Dendritic cell treated with granulocyte-macrophage colony-stimulating factor and Interleukin-4, amounts not matched to agents 40 ng/mL and 50 ng/mL, for 4 days (primary cell): ENCODE measurements around the gene ZNF579.

Source experiments
- H3K27ac Mint-ChIP-seq: one replicate; pipeline ENCODE4 v1.8.0; 2022; ENCODE audit warnings: mild to moderate bottlenecking, mixed read lengths
- H3K27me3 Mint-ChIP-seq: one replicate; pipeline ENCODE4 v1.8.0; 2022; ENCODE audit warnings: mild to moderate bottlenecking, mixed read lengths
- H3K36me3 Mint-ChIP-seq: one replicate; pipeline ENCODE4 v1.8.0; 2022; ENCODE audit warnings: low read depth, mixed read lengths
- H3K4me1 Mint-ChIP-seq: one replicate; pipeline ENCODE4 v1.8.0; 2022; ENCODE audit warnings: low read depth, mixed read lengths
- H3K4me3 Mint-ChIP-seq: one replicate; pipeline ENCODE4 v1.8.0; 2022; ENCODE audit warnings: mild to moderate bottlenecking, moderate library complexity, mixed read lengths
- H3K9me3 Mint-ChIP-seq: one replicate; pipeline ENCODE4 v1.8.0; 2022; ENCODE audit warnings: mixed read lengths
- intact Hi-C: fragments of 100-400 bp; cut with micrococcal nuclease; formaldehyde crosslinking; loops from one replicate; pipeline ENCODE4 v1.15.0; 2022

ZNF579 gene, protein sequence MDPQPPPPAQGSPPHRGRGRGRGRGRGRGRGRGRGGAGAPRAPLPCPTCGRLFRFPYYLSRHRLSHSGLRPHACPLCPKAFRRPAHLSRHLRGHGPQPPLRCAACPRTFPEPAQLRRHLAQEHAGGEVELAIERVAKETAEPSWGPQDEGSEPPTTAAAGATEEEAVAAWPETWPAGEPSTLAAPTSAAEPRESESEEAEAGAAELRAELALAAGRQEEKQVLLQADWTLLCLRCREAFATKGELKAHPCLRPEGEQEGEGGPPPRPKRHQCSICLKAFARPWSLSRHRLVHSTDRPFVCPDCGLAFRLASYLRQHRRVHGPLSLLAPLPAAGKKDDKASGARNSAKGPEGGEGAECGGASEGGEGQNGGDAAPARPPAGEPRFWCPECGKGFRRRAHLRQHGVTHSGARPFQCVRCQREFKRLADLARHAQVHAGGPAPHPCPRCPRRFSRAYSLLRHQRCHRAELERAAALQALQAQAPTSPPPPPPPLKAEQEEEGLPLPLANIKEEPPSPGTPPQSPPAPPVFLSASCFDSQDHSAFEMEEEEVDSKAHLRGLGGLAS

DNA sequence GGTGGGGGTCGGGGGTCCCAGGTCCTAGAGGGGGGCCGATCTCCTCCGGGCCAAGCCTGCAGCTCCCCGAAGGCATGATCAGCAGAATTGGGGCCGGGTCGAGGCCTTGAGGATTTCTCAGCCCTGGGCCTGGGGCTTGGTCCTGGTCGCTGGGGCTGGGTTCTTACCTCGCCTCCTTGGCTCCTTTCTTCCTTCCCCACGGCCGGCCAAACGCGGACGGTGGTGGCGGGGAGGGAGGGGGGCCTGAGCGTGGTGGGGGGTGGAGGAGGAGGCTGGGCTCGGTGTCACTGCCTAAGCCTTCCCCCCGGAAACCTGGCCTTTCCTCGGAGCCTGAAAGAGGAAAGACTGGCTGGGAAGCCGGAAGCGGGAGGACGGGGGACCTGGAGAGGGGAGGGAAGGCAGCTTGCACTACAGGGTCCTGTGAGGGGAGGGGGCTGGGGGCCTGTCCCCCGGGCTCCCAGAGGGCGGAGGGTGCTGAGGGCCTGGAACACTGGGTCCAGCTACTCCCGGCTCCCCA, at the start of gene ZNF579:
TSS of gene ZNF579 (minus strand) at position 221 of the 517 bp plus-strand sequence. CDS start 1,209 bp downstream, outside the sequence.
- Mint-ChIP-seq H3K27me3 (peaks cover 15% of the 10 kb centered on the region), H3K4me3 (peak within 1 kb of the TSS; percentile 74), H3K27ac (peak within 1 kb of the TSS; percentile 60), H3K4me1 (peaks cover 22% of the 10 kb centered on the region), H3K36me3 (peaks cover 31% of the 10 kb centered on the region), H3K9me3 (no peaks in the 10 kb centered on the region)
- intact Hi-C loops = no loop called here

DNA sequence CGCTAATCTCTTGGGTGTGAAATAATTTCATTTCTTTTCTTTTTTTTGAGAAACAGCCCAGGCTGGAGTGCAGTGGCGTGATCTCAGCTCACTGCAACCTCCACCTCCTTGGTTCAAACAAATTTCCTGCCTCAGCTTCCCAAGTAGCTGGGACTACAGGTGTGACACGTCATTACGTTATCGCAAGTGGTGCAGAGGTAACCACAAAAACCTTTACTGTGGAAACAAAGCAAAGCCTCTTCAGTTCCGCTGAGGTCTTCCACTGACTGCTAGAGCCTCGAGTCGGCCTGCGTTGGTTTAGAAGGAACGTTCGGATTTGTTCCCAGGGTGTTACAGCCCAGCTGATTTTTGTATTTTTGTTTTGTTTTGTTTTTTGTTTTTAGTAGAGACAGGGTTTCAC, 45.7 kb upstream of the ZNF579 start:
- H3K4me1 Mint-ChIP-seq = peaks cover 27% of the 10 kb centered on the region
- H3K27ac Mint-ChIP-seq = no peak overlapping the region
- peaks cover 2% of the 10 kb centered on the region for H3K27me3 Mint-ChIP-seq
- H3K9me3 Mint-ChIP-seq = no peaks in the 10 kb centered on the region
- no peak overlapping the region for H3K4me3 Mint-ChIP-seq
- intact Hi-C loops = no loop called here
- H3K36me3 Mint-ChIP-seq = peaks cover 20% of the 10 kb centered on the region

DNA sequence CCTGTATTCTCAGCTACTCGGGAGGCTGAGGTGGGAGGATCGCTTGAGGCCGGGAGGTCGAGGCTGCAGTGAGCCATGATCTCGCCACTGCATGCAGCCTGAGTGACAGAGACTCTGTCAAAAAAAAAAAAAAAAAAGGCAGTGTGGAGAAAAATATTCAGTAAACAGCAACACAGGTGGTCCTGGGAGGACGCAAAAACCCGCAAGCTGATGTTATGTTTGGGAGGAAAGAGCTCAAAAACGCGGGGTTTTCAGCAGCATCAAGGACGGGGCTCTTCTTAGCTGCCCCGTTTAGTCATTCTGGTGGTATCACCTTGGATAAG, 44.3 kb upstream of the ZNF579 start:
- H3K36me3 Mint-ChIP-seq = peaks cover 34% of the 10 kb centered on the region
- peak overlapping the region; percentile 98 for H3K27ac Mint-ChIP-seq
- peaks cover 41% of the 10 kb centered on the region for H3K4me1 Mint-ChIP-seq
- intact Hi-C loops = loop anchor here (2.0 kb wide), 1 partner anchor 108 kb away; no protein-coding TSS in a partner anchor
- peaks cover 2% of the 10 kb centered on the region for H3K27me3 Mint-ChIP-seq
- no peaks in the 10 kb centered on the region for H3K9me3 Mint-ChIP-seq
- H3K4me3 Mint-ChIP-seq = peak overlapping the region; percentile 90

DNA sequence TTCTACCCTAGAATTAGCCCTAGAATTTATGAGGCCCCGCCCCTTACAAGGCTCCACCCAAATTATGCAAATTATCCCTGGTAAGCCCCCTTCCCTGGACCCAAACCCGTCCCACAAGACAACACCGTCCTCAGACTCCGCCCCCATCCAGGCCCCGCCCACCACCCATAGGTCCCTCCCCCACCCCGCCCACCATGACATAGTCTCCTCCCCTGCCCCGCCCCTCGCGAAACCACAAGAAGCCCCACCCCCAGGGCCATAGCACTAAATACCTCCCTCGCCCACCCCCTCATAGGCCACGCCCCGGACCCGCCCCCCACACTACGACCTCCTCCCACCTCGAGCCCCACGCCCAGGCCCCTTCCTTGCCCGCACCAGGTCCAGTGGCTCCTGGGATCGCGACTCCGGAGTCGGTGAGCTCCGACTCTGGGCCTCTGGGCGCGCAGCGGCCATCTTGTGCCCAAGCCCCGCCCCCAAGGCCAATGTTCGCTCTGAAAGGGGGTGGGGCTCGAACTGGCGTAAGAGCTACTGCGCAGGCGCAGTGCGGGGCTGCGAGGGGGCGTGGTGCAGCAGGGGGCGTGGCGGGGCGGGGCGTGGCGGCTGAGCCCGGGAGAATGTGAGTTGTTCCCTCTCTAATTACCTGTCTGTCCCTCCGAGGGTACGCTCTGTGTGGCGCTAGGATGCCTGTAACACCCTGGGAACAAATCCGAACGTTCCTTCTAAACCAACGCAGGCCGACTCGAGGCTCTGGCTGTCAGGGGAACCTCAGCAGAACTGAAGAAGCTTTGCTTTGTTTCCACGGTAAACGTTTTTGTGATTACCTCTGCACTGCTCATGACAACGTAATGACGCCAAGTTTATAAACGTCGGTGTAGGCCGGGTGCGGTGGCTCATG, 43.7 kb upstream of the ZNF579 start, which contains the start of gene ZNF784:
TSS of gene ZNF784 (minus strand) at position 458 of the 895 bp plus-strand sequence. CDS start at position 453, 5 bp downstream.
- Mint-ChIP-seq H3K27me3 (peaks cover 2% of the 10 kb centered on the region), H3K27ac (peak within 1 kb of the TSS; percentile 98), H3K4me3 (peak within 1 kb of the TSS; percentile 90), H3K36me3 (peaks cover 40% of the 10 kb centered on the region), H3K4me1 (peaks cover 47% of the 10 kb centered on the region), H3K9me3 (no peaks in the 10 kb centered on the region)
- intact Hi-C loops = loop anchor here (1.0 to 2.0 kb wide), 2 partner anchors 25 to 108 kb away; partner anchors contain the start of gene FIZ1

DNA sequence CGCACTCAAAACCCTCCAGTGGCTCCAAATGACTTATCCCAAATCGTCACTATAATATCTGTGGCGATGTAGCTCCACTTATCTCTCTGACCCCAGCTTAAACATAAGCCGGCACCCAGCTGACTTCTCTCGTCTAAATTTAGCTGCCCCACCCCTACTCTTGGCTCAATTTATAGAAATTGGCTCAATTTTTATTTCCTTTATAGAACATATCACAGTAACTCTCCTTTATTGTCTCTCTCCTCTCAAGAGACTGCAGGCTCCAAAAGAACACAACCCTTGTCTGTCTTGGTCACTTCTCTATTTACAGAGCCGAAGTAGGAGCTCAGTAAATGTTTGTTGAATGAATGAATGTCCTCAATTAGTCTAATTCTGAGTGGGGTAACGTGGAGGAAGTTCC, 42.9 kb upstream of the ZNF579 start:
- H3K4me3 Mint-ChIP-seq = peak overlapping the region; percentile 9
- peaks cover 40% of the 10 kb centered on the region for H3K36me3 Mint-ChIP-seq
- peaks cover 55% of the 10 kb centered on the region for H3K4me1 Mint-ChIP-seq
- intact Hi-C loops = no loop called here
- H3K27ac Mint-ChIP-seq = peak overlapping the region; percentile 98
- H3K27me3 Mint-ChIP-seq = peaks cover 2% of the 10 kb centered on the region
- no peaks in the 10 kb centered on the region for H3K9me3 Mint-ChIP-seq

DNA sequence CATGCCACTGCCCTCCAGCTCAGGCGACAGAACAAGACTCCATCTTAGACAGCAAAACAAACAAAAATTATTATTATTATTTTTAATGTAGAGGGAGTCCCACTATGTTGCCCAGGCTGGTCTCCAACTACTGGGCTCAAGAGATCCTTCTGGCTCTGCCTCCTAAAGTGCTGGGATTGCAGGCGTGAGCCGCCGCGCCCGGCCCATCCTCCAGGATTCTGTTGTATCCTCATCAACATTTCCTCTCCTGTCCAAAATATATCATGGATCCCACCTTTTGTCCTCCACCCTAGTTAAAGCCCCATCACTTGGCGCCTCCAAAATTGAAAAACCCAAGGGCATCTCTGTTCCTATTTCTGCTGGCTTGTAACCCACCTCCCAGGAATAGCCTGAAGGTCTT, 42.5 kb upstream of the ZNF579 start:
- Mint-ChIP-seq H3K4me1 (peaks cover 58% of the 10 kb centered on the region), H3K36me3 (peaks cover 40% of the 10 kb centered on the region), H3K27me3 (peaks cover 2% of the 10 kb centered on the region), H3K27ac (peak overlapping the region; percentile 98), H3K9me3 (no peaks in the 10 kb centered on the region), H3K4me3 (no peak overlapping the region)
- intact Hi-C loops = no loop called here

DNA sequence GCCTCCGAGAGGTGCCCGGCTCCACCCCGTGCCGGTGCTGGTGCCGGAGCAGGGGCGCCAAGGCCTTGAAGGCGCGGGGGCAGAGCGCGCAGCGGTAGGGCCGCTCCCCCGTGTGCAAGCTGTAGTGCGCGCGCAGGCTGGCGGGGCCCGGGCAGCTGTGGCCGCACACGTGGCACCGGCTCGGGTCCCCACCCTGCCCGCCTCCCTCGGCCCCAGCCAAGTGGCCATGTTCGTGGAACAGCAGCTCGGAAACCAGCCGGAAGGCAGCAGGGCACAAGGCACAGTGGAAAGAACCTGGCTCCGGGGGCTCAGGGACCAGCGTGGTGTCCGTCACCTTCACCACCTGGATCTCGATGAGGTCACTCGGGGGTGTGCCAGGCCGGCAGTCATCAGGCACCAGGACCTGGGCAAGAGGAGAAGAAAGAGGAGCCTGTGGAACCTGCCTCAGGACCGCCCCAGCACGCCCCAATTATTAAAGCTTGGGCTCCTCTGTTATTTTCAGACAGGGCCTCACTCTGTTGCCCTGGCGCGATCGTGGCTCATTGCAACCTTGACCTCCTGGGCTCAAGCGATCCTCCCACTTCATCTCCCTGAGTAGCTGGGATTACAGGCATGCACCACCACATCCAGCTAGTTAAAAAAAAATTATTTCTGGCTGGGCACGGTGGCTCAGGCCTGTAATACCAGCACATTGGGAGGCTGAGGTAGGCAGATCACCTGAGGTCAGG, 41.8 kb upstream of the ZNF579 start:
- H3K9me3 Mint-ChIP-seq = no peaks in the 10 kb centered on the region
- peaks cover 46% of the 10 kb centered on the region for H3K36me3 Mint-ChIP-seq
- no peak overlapping the region for H3K4me3 Mint-ChIP-seq
- intact Hi-C loops = no loop called here
- H3K27ac Mint-ChIP-seq = no peak overlapping the region
- H3K27me3 Mint-ChIP-seq = peaks cover 2% of the 10 kb centered on the region
- peaks cover 60% of the 10 kb centered on the region for H3K4me1 Mint-ChIP-seq

DNA sequence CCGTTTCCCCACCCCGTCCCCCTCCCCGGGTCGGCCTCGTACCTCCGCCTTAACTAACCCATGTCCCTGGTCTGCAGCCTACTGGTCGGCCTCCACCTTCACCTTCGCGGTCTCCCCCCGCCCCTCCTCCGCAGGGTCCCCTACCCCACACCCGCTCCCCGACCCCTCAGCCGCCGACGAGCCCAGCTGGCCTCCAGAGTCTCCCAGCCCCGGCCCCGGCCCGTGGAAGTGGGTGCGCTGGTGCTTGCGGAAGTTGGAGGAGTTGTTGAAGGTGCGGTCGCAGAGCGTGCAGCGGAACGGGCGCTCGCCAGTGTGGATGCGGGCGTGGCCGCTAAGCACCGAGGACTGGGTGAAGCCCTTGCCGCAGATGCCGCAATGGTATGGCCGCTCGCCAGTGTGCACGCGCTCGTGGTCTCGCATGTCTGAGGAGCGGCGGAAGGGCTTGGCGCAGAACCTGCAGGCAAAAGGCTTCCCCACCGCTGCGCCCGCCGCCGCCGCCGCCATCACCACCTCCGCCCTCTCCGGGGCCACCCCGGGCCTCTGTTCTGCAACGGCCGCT, 41.1 kb upstream of the ZNF579 start:
- Mint-ChIP-seq H3K4me3 (no peak overlapping the region), H3K36me3 (peaks cover 53% of the 10 kb centered on the region), H3K9me3 (no peaks in the 10 kb centered on the region), H3K4me1 (peaks cover 67% of the 10 kb centered on the region), H3K27ac (no peak overlapping the region), H3K27me3 (peaks cover 2% of the 10 kb centered on the region)
- intact Hi-C loops = no loop called here

DNA sequence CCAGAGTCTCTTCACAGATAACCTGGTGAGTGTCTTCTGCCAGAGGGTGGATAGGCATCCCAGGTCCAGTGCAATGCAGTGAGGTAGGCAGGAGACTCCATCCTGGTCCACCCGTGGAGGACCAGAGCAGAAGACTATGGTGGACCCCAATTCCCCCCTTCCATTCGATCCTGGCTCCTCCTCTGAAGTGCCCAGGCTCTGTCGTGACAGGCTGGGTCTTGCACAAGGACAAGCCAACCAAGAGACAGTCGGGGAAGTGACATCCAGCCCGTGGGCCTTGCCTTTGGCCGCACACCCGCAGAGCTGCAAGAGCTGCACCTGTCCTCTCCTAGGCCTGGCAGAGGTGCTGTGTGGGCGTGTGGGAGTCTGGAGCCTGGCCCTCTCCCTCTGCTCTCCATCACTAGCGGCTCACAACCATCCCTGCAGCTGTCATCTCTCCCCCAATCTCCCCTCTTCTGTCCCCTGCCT, 40.6 kb upstream of the ZNF579 start:
- peaks cover 2% of the 10 kb centered on the region for H3K27me3 Mint-ChIP-seq
- peaks cover 70% of the 10 kb centered on the region for H3K4me1 Mint-ChIP-seq
- no peaks in the 10 kb centered on the region for H3K9me3 Mint-ChIP-seq
- H3K27ac Mint-ChIP-seq = peak overlapping the region; percentile 30
- intact Hi-C loops = no loop called here
- H3K36me3 Mint-ChIP-seq = peaks cover 58% of the 10 kb centered on the region
- no peak overlapping the region for H3K4me3 Mint-ChIP-seq

DNA sequence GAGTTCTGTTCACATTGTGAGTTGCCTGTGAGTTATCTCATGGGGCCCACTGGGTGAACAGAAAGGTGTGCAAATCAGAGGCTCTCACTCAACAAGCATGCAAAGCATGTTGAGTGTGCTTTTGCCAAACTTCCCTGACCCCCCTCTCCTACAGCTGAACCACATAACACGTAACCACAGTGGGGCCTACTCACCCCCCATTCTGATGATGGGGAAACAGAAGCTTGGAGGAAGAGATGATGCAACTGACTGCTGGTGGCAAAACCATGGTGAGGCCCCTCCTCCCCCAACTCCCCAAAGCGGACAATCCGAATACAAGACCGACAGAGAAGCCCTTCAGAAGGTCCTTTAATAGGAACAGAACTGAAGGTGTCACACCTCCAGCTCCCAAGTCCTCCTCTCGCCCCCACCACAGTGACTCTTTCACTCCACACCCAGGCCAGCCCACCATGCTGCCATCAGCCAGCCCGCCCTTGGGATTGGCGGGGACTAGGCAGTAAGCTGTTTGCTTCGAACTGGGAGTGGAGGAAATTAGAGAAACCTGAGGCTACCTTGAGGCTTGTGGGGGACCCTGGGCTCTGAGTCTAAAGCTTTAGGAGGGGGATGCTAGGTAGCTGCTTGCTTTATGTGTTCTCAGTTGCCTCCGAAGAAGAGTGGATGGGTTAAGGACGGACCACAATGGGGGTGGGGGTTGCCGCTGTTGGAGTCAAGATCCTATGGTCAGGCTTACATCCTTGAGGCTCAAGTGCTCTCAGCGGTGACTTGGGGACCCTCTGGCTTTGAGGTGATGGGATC, 40.0 kb upstream of the ZNF579 start:
- Mint-ChIP-seq H3K4me1 (peaks cover 70% of the 10 kb centered on the region), H3K27me3 (peaks cover 2% of the 10 kb centered on the region), H3K27ac (peak overlapping the region; percentile 30), H3K4me3 (no peak overlapping the region), H3K9me3 (no peaks in the 10 kb centered on the region), H3K36me3 (peaks cover 64% of the 10 kb centered on the region)
- intact Hi-C loops = no loop called here

DNA sequence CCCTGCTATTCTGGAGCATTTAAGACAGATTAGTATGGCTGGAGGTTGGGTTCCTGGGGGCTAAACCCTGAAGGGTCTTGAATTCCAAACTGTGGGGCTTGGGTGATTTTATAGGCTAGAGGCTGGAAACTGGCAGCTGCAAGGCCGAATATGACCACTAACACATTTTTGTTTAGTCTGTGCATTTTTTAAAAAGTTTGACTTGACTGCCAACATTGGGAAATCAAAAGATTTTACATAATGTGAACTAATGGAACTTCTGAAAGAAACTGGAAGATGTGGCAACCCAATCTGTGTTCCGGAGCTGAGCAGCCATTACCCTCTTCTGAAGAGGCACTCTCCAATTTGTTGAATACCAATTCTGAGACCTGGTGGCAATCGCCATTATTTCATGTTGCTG, 38.6 kb upstream of the ZNF579 start:
- H3K27me3 Mint-ChIP-seq = no peaks in the 10 kb centered on the region
- peaks cover 64% of the 10 kb centered on the region for H3K4me1 Mint-ChIP-seq
- intact Hi-C loops = no loop called here
- H3K27ac Mint-ChIP-seq = no peak overlapping the region
- H3K36me3 Mint-ChIP-seq = peaks cover 74% of the 10 kb centered on the region
- H3K9me3 Mint-ChIP-seq = no peaks in the 10 kb centered on the region
- H3K4me3 Mint-ChIP-seq = no peak overlapping the region

DNA sequence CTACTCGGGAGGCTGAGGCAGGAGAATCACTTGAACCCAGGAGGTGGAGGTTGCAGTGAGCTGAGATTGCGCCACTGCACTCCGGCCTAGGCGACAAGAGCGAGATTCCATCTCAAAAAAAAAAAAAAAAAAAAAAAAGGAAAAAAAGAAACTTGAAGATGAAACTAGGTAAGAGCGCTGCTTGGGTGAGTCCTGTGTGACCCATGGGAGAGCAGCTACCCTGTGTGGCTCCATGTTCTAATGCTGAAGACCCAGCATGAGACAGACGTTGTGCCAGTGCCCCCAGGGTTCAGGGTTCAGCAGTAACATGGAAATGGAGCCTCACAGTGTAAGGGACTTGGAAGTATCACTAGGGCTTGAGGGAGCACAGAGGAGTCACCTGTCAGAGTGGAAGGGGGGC, 37.8 kb upstream of the ZNF579 start:
- H3K9me3 Mint-ChIP-seq = no peaks in the 10 kb centered on the region
- H3K4me1 Mint-ChIP-seq = peaks cover 56% of the 10 kb centered on the region
- intact Hi-C loops = no loop called here
- peaks cover 79% of the 10 kb centered on the region for H3K36me3 Mint-ChIP-seq
- H3K4me3 Mint-ChIP-seq = no peak overlapping the region
- H3K27me3 Mint-ChIP-seq = no peaks in the 10 kb centered on the region
- H3K27ac Mint-ChIP-seq = peak overlapping the region; percentile 6
